MCF 10A (cell line): ENCODE data around the gene CALY. TPM values are rescaled to one million over a fixed set of nuclear protein-coding genes. Genes with fewer than 3 reads are reported as not detected.

Source experiments
- BruUV-seq: library from RNA; stranded (reverse); fragments of 400-500 nt; replicated peaks from 2 replicates; lab custom pipeline; 2021; lab: Mats Ljungman, UMichigan
- CTCF ChIA-PET: fragments of 300-600 bp; sonication (Branson Sonifier 250); formaldehyde crosslinking; extraction: SDS; loops from one replicate; lab custom pipeline; 2021; ENCODE audit warnings: antibody characterized with exemption, inconsistent platforms; lab: Yijun Ruan, JAX
- POLR2A ChIA-PET: fragments of 300-600, 350-650 bp; sonication (Branson Sonifier 250); formaldehyde crosslinking; extraction: SDS; loops from one replicate; lab custom pipeline; 2020; ENCODE audit warnings: antibody characterized with exemption, inconsistent platforms; lab: Yijun Ruan, JAX
- DNase-seq: peaks from one replicate; pipeline ENCODE4 v3.0.0-alpha.2; 2018; ENCODE audit not compliant: unreplicated experiment
- H3K27ac Mint-ChIP-seq: one replicate; pipeline ENCODE4 v1.8.0; 2022; ENCODE audit warnings: mild to moderate bottlenecking, low read depth, mixed read lengths; ENCODE audit not compliant: unreplicated experiment
- H3K27me3 Mint-ChIP-seq: one replicate; pipeline ENCODE4 v1.8.0; 2022; ENCODE audit warnings: mixed read lengths; ENCODE audit not compliant: insufficient read depth, unreplicated experiment
- H3K36me3 Mint-ChIP-seq: one replicate; pipeline ENCODE4 v1.8.0; 2022; ENCODE audit warnings: mild to moderate bottlenecking, moderate library complexity, mixed read lengths; ENCODE audit not compliant: insufficient read depth, unreplicated experiment
- H3K4me1 Mint-ChIP-seq: one replicate; pipeline ENCODE4 v1.8.0; 2022; ENCODE audit warnings: mixed read lengths; ENCODE audit not compliant: insufficient read depth, unreplicated experiment
- H3K4me3 Mint-ChIP-seq: one replicate; pipeline ENCODE4 v1.8.0; 2022; ENCODE audit warnings: mild to moderate bottlenecking, moderate library complexity, mixed read lengths; ENCODE audit not compliant: unreplicated experiment
- H3K9me3 Mint-ChIP-seq: one replicate; pipeline ENCODE4 v1.8.0; 2022; ENCODE audit warnings: mixed read lengths; ENCODE audit not compliant: unreplicated experiment
- CTCF ChIP-seq: fragments of 200-600 bp; IDR thresholded peaks from one replicate; pipeline ENCODE4 v1.8.0; 2022; ENCODE audit warnings: antibody characterized with exemption, mild to moderate bottlenecking; ENCODE audit not compliant: unreplicated experiment
- intact Hi-C: fragments of 100-400 bp; cut with micrococcal nuclease; formaldehyde crosslinking; loops from 2 replicates; pipeline ENCODE4 v1.14.1; 2022
- total RNA-seq: library from RNA; stranded (reverse); gene quantifications from 2 replicates; pipeline ENCODE4 v1.2.3, GENCODE V29; 2022

The CALY gene
- total RNA-seq, 1 experiment from 2014 or later: not detected

- POLR2A ChIA-PET: no interaction called here
- peak overlapping the region; percentile 37 for H3K4me3 Mint-ChIP-seq
- no peaks in the 10 kb centered on the region for H3K9me3 Mint-ChIP-seq
- no peaks in the 10 kb centered on the region for H3K36me3 Mint-ChIP-seq
- H3K4me1 Mint-ChIP-seq: peaks cover 12% of the 10 kb centered on the region
- H3K27ac Mint-ChIP-seq: no peak overlapping the region
- CTCF ChIA-PET: interaction anchor here (0.6 to 1.0 kb wide), 6 partner anchors 16 to 771 kb away, joined by 3 to 5 read pairs (median 4); no protein-coding TSS in a partner anchor
- peak; percentile 66 for DNase-seq
- intact Hi-C loops: loop anchor here (10.0 kb wide), 1 partner anchor 664 kb away; no protein-coding TSS in a partner anchor
- peak; percentile 75 for TF ChIP-seq CTCF
- peaks cover 13% of the 10 kb centered on the region for H3K27me3 Mint-ChIP-seq
- BruUV-seq: no TSS peak
Observed at GRCh38 chr10:133318494-133319127, 18.1 kb downstream of the CALY start.

GRCh38 chr10:133316732-133317131 is 20.0 kb downstream of the CALY start:
- no peak for DNase-seq
- CTCF ChIA-PET: no interaction called here
- POLR2A ChIA-PET: no interaction called here
- H3K9me3 Mint-ChIP-seq: no peaks in the 10 kb centered on the region
- H3K4me3 Mint-ChIP-seq: no peak overlapping the region
- BruUV-seq: no TSS peak
- no peak for TF ChIP-seq CTCF
- peaks cover 4% of the 10 kb centered on the region for H3K36me3 Mint-ChIP-seq
- H3K4me1 Mint-ChIP-seq: peaks cover 12% of the 10 kb centered on the region
- H3K27me3 Mint-ChIP-seq: peaks cover 13% of the 10 kb centered on the region
- no peak overlapping the region for H3K27ac Mint-ChIP-seq
- intact Hi-C loops: loop anchor here (10.0 kb wide), 1 partner anchor 662 kb away; no protein-coding TSS in a partner anchor

- no peak overlapping the region for H3K4me3 Mint-ChIP-seq
- no peaks in the 10 kb centered on the region for H3K9me3 Mint-ChIP-seq
- DNase-seq: no peak
- TF ChIP-seq CTCF: no peak
- ChIA-PET POLR2A (no interaction called here), CTCF (interaction anchor here (0.7 to 3.2 kb wide), 3 partner anchors 8 to 480 kb away, joined by 3 to 29 read pairs (median 3); no protein-coding TSS in a partner anchor)
- intact Hi-C loops: loop anchor here (10.0 kb wide), 1 partner anchor 661 kb away; no protein-coding TSS in a partner anchor
- H3K27ac Mint-ChIP-seq: no peak overlapping the region
- no TSS peak for BruUV-seq
- H3K27me3 Mint-ChIP-seq: peaks cover 13% of the 10 kb centered on the region
- H3K4me1 Mint-ChIP-seq: peaks cover 12% of the 10 kb centered on the region
- peaks cover 9% of the 10 kb centered on the region for H3K36me3 Mint-ChIP-seq
Observed at GRCh38 chr10:133316266-133316665, 20.4 kb downstream of the CALY start.

GRCh38 chr10:133315847-133316246 is 20.8 kb downstream of the CALY start:
- Mint-ChIP-seq H3K4me1 (peaks cover 12% of the 10 kb centered on the region), H3K4me3 (no peak overlapping the region), H3K36me3 (peaks cover 10% of the 10 kb centered on the region), H3K27me3 (peaks cover 13% of the 10 kb centered on the region), H3K9me3 (no peaks in the 10 kb centered on the region), H3K27ac (no peak overlapping the region)
- ChIA-PET CTCF (interaction anchor here (0.7 to 3.2 kb wide), 5 partner anchors 9 to 479 kb away, joined by 3 to 29 read pairs (median 3); no protein-coding TSS in a partner anchor), POLR2A (no interaction called here)
- TF ChIP-seq CTCF: no peak
- no peak for DNase-seq
- BruUV-seq: no TSS peak
- intact Hi-C loops: loop anchor here (10.0 kb wide), 1 partner anchor 661 kb away; no protein-coding TSS in a partner anchor
